ENCODE measurements around the gene C4orf46. TPM values are rescaled to one million over a fixed set of nuclear protein-coding genes. Genes with fewer than 3 reads are reported as not detected.
A peak's percentile ranks its signal among the peaks of the same experiment; 100 is the strongest.

The C4orf46 gene
- total RNA-seq, 2 experiments from 2014 or later: 18.9 to 20.9 TPM

DNA sequence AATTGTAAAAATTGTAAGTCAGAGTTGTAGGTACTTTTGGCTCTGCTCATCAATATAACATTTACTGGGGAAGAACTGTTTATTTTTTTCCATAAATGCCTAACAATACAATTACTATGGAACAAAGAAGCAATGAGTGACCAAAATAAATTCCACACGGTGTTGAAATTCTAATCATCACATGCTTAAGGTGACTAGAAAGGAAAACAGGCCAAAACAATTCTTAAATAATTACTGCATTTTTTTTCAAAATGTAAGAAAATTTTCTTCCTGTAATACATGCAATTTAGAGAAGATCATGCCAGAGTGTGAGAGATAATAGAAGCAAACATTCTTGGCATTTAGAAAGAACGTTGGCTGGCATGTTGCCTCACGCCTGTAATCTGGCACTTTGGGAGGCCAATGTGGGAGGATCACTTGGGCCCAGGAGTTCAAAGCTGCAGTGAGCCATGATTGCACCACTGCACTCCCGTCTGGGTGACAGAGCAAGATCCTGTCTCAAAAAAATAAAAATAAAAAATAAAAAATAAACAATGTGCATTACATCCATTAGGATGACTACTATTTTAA lies 22.5 kb downstream of the C4orf46 start:
- Mint-ChIP-seq H3K27me3 (ENCODE audit: low read depth) (peaks cover 11% of the 10 kb centered on the region), H3K4me1 (ENCODE audit: low read depth) (peaks cover 6% of the 10 kb centered on the region), H3K4me3 (no peak overlapping the region), H3K27ac (no peak overlapping the region), H3K36me3 (ENCODE audit: low read depth) (no peaks in the 10 kb centered on the region), H3K9me3 (no peaks in the 10 kb centered on the region)
- CTCF ChIA-PET: no interaction called here
- intact Hi-C loops (cut with micrococcal nuclease): no loop called here
- no peak for DNase-seq

DNA sequence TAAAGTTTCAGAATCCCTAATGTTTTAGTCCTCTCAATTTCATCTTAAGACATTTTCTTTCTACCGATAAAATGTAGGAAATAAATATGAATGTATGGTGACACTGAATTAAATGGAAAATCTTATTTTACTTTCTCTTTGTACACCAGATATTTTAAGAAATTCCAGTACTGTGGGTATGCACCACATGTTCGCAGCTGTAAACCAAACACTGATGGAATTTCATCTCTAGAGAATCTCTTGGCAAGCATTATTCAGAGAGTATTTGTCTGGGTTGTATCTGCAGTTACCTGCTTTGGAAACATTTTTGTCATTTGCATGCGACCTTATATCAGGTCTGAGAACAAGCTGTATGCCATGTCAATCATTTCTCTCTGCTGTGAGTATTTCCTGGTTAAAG lies 26.9 kb downstream of the C4orf46 start:
- no peaks in the 10 kb centered on the region for H3K36me3 Mint-ChIP-seq (ENCODE audit: low read depth)
- H3K4me3 Mint-ChIP-seq: no peak overlapping the region
- no peaks in the 10 kb centered on the region for H3K4me1 Mint-ChIP-seq (ENCODE audit: low read depth)
- intact Hi-C loops (cut with micrococcal nuclease): no loop called here
- DNase-seq: no peak
- H3K27ac Mint-ChIP-seq: no peak overlapping the region
- CTCF ChIA-PET: no interaction called here
- no peaks in the 10 kb centered on the region for H3K9me3 Mint-ChIP-seq
- peaks cover 20% of the 10 kb centered on the region for H3K27me3 Mint-ChIP-seq (ENCODE audit: low read depth)

DNA sequence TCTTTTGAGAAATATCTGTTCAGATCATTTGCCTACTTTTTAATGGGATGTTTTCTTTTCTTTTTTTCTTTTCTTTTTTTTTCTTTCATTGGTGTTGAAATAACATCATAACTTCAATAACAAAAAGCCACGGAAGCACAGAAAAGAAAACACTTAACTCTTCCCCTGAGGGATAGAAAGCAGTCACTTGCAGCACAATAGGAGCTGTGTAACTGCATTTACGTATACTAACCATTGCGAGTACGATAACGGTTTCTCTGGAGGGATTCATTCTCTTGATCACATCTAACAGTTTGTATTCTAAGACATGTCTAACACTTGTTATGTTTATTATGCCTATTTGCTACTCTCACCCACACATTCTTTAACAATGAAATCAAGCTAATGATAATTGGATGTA lies 27.3 kb downstream of the C4orf46 start:
- DNase-seq: no peak
- H3K9me3 Mint-ChIP-seq: no peaks in the 10 kb centered on the region
- intact Hi-C loops (cut with micrococcal nuclease): no loop called here
- peaks cover 23% of the 10 kb centered on the region for H3K27me3 Mint-ChIP-seq (ENCODE audit: low read depth)
- H3K4me1 Mint-ChIP-seq (ENCODE audit: low read depth): no peaks in the 10 kb centered on the region
- H3K4me3 Mint-ChIP-seq: no peak overlapping the region
- no peaks in the 10 kb centered on the region for H3K36me3 Mint-ChIP-seq (ENCODE audit: low read depth)
- no peak overlapping the region for H3K27ac Mint-ChIP-seq
- CTCF ChIA-PET: no interaction called here

DNA sequence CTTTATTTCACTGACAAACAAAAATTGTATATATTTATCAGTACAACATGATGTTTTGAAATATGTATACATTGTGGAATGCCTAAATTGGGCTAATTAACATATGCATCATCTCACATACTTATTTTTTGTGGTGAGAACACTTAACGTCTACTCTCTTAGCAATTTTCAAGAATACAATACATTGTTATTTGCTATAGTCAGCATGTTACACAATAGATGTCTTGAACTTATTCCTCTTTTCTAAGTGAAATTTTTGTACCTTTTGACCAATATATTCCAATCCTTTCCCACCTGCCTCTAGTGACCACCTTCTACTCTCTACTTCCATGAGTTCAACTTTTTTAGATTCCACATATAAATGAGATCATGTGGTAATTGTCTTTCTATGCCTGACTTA lies 35.1 kb downstream of the C4orf46 start:
- no peaks in the 10 kb centered on the region for H3K4me1 Mint-ChIP-seq (ENCODE audit: low read depth)
- intact Hi-C loops (cut with micrococcal nuclease): no loop called here
- CTCF ChIA-PET: no interaction called here
- no peak overlapping the region for H3K4me3 Mint-ChIP-seq
- no peak overlapping the region for H3K27ac Mint-ChIP-seq
- peaks cover 12% of the 10 kb centered on the region for H3K27me3 Mint-ChIP-seq (ENCODE audit: low read depth)
- no peaks in the 10 kb centered on the region for H3K36me3 Mint-ChIP-seq (ENCODE audit: low read depth)
- no peaks in the 10 kb centered on the region for H3K9me3 Mint-ChIP-seq
- DNase-seq: no peak

DNA sequence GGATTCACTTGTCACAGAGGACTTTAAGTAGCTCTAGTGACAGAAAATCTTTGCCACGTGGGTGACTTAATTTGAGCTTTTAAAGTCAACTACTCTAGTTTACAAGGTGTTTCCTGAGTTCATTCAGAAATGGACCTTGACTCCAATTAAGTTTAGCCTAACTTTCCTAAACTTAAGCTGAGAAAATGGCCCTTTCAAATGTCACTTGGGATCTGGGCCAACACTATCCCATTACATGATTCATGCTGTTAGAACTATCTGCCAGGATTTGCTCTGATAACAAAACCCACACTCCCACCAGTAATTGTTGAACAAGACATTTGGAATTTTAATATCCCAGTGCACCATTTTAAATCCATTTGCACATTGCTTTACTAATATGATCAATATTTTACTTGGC lies 40.8 kb downstream of the C4orf46 start:
- no peak overlapping the region for H3K27ac Mint-ChIP-seq
- H3K4me3 Mint-ChIP-seq: no peak overlapping the region
- H3K4me1 Mint-ChIP-seq (ENCODE audit: low read depth): no peaks in the 10 kb centered on the region
- no peak for DNase-seq
- CTCF ChIA-PET: no interaction called here
- H3K36me3 Mint-ChIP-seq (ENCODE audit: low read depth): no peaks in the 10 kb centered on the region
- no peaks in the 10 kb centered on the region for H3K9me3 Mint-ChIP-seq
- intact Hi-C loops (cut with micrococcal nuclease): no loop called here
- H3K27me3 Mint-ChIP-seq (ENCODE audit: low read depth): peaks cover 11% of the 10 kb centered on the region

DNA sequence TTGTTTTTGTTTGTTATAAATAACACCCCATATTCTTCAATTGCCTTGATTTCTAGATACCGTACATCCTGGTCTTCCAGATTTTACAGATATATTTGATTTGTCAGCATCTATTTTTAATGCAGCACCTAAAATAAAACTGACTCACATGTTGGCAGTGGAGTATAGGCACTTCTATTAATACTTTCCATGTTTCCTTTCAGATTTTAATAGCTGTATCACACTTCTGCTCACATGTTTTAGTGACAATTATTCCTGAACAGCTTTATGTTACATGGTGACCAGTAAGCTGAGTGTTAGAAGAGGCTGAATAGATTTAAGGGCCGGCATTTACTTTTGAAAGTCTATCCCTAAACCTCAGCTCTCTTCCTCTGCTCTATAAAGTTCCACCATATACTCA lies 46.1 kb downstream of the C4orf46 start:
- intact Hi-C loops (cut with micrococcal nuclease): loop anchor here (1.0 to 10.0 kb wide), 4 partner anchors 129 to 372 kb away; no protein-coding TSS in a partner anchor
- peaks cover 18% of the 10 kb centered on the region for H3K27me3 Mint-ChIP-seq (ENCODE audit: low read depth)
- no peaks in the 10 kb centered on the region for H3K36me3 Mint-ChIP-seq (ENCODE audit: low read depth)
- CTCF ChIA-PET: interaction anchor here (0.7 to 1.3 kb wide), 3 partner anchors 57 to 367 kb away, joined by 3 read pairs; no protein-coding TSS in a partner anchor
- no peak for DNase-seq
- no peak overlapping the region for H3K4me3 Mint-ChIP-seq
- no peaks in the 10 kb centered on the region for H3K9me3 Mint-ChIP-seq
- no peak overlapping the region for H3K27ac Mint-ChIP-seq
- H3K4me1 Mint-ChIP-seq (ENCODE audit: low read depth): no peaks in the 10 kb centered on the region

DNA sequence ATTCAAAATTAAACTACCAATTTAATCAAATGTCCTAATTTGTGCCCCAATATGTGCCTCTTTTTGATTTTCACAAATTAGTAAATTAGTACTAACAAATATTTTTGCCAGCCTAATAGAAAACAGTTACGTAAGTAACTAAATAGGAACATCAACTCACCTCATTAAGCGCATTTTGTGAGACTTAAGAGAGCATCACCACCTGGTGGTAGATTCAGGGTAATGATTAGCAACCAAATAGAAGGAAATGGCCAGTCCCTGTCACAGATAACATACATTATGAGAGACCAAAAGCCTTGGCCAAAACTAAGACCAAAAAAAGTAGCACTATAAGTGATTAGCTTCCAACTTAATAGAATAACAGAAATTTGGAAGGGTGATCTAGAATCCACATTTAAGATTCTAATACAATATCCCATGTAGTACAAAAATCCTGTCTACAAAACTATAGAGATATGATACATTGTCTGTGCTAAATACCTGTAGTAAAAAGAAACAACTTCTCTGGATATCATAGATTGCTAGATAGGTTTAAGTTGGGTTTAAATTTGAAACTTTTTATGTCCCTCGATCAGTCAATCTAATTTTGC lies 46.7 kb downstream of the C4orf46 start:
- Mint-ChIP-seq H3K36me3 (ENCODE audit: low read depth) (no peaks in the 10 kb centered on the region), H3K27ac (no peak overlapping the region), H3K9me3 (no peaks in the 10 kb centered on the region), H3K4me3 (no peak overlapping the region), H3K4me1 (ENCODE audit: low read depth) (no peaks in the 10 kb centered on the region), H3K27me3 (ENCODE audit: low read depth) (peaks cover 20% of the 10 kb centered on the region)
- peak; percentile 12 for DNase-seq
- intact Hi-C loops (cut with micrococcal nuclease): loop anchor here (1.0 to 10.0 kb wide), 5 partner anchors 129 to 633 kb away; no protein-coding TSS in a partner anchor
- CTCF ChIA-PET: interaction anchor here (0.8 to 1.3 kb wide), 2 partner anchors 56 to 130 kb away, joined by 3 read pairs; no protein-coding TSS in a partner anchor

DNA sequence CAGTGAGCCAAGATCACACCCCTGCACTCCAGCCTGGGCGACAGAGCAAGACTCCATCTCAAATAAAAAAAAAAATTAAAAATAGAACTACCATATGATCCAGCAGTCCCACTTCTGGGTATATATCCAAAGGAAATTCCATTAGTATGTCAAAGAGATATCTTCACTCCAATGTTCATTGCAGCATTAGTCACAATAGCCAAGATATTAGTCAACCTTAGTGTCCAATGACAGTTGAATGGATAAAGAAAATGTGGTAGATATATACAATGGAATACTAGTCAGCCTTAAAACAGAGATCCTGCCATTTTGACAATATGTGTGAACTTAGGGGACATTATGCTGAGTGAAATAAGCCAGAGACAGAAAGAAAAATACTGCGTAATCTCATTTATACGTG lies 49.4 kb downstream of the C4orf46 start:
- no peak for DNase-seq
- H3K36me3 Mint-ChIP-seq (ENCODE audit: low read depth): no peaks in the 10 kb centered on the region
- intact Hi-C loops (cut with micrococcal nuclease): loop anchor here (5.0 to 10.0 kb wide), 2 partner anchors 207 to 630 kb away; no protein-coding TSS in a partner anchor
- H3K27ac Mint-ChIP-seq: no peak overlapping the region
- H3K27me3 Mint-ChIP-seq (ENCODE audit: low read depth): peaks cover 17% of the 10 kb centered on the region
- H3K4me3 Mint-ChIP-seq: no peak overlapping the region
- CTCF ChIA-PET: no interaction called here
- no peaks in the 10 kb centered on the region for H3K9me3 Mint-ChIP-seq
- no peaks in the 10 kb centered on the region for H3K4me1 Mint-ChIP-seq (ENCODE audit: low read depth)

DNA sequence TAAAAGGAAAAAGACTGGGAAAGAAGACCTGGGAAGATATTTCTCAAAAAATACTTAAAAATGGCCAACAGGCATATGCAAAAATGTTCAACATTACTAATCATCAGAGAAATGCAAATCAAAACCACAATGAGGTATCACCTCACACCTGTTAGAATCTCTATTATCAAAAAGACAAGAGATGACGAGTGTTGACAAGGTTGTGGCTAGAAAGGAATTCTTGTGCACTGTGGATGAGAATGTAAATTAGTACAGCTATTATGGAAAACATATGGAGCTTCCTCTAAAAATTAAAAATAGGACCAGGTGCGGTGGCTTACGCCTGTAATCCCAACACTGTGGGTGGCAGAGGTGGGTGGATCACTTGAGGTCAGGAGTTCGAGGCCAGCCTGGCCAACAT lies 50.0 kb downstream of the C4orf46 start:
- intact Hi-C loops (cut with micrococcal nuclease): loop anchor here (5.0 to 10.0 kb wide), 2 partner anchors 207 to 629 kb away; no protein-coding TSS in a partner anchor
- no peaks in the 10 kb centered on the region for H3K4me1 Mint-ChIP-seq (ENCODE audit: low read depth)

DNA sequence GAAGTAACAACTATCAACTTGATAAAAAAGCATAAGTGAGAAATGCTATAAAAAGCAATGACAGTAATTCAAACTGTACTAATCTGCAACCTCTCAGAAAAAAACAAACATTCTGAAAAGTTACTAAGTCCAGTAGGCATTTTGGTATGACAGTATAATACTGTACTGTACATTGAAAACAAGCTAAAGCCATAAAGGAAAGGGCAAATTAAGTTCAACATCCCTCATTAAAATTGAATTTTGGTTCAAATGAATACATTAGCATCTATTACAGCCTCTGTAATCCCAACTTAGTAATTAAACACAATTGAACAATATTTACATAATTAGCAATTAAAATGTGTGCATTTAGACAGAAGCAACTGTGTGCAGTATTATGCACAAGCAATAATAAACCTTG lies 53.7 kb downstream of the C4orf46 start:
- no peak for DNase-seq
- H3K27ac Mint-ChIP-seq: no peak overlapping the region
- intact Hi-C loops (cut with micrococcal nuclease): no loop called here
- no peak overlapping the region for H3K4me3 Mint-ChIP-seq
- H3K4me1 Mint-ChIP-seq (ENCODE audit: low read depth): no peaks in the 10 kb centered on the region
- peaks cover 38% of the 10 kb centered on the region for H3K27me3 Mint-ChIP-seq (ENCODE audit: low read depth)
- no peaks in the 10 kb centered on the region for H3K36me3 Mint-ChIP-seq (ENCODE audit: low read depth)
- CTCF ChIA-PET: no interaction called here
- no peaks in the 10 kb centered on the region for H3K9me3 Mint-ChIP-seq

More for the DNA sequence above, 50.0 kb downstream of the C4orf46 start:
- H3K4me3 Mint-ChIP-seq: no peak overlapping the region
- CTCF ChIA-PET: no interaction called here
- H3K9me3 Mint-ChIP-seq: no peaks in the 10 kb centered on the region
- no peak overlapping the region for H3K27ac Mint-ChIP-seq
- H3K27me3 Mint-ChIP-seq (ENCODE audit: low read depth): peaks cover 19% of the 10 kb centered on the region
- H3K36me3 Mint-ChIP-seq (ENCODE audit: low read depth): no peaks in the 10 kb centered on the region
- DNase-seq: no peak

Other genes starting within 250 kb of the C4orf46 start
- not detected for gene RXFP1, start 150.0 kb downstream of the C4orf46 start, total RNA-seq
- gene ETFDH, start 409 bp upstream of the C4orf46 start, total RNA-seq: 10 to 100 TPM; 35.4 to 36.8 TPM
- gene PPID, start 51.5 kb upstream of the C4orf46 start, total RNA-seq: 10 to 100 TPM; 55.4 to 55.6 TPM
- 10 to 100 TPM; 10.1 to 11.3 TPM for gene FNIP2, start 97.1 kb upstream of the C4orf46 start, total RNA-seq

All from activated naive CD4-positive, alpha-beta T cell treated with anti-CD3 and anti-CD28 coated beads for 36 hours (primary cell).